Measurements from ENCODE around the gene AKR1C4. TPM values are rescaled to one million over a fixed set of nuclear protein-coding genes. Genes with fewer than 3 reads are reported as not detected.
A peak's percentile ranks its signal among the peaks of the same experiment; 100 is the strongest.
"Not testable (repeated sequence)": the region's sequence is repeated elsewhere in the genome, so short reads cannot be mapped to it uniquely, and the experiment has no call there.

The AKR1C4 gene
- total RNA-seq, 2 experiments from 2014 or later = not detected

DNA sequence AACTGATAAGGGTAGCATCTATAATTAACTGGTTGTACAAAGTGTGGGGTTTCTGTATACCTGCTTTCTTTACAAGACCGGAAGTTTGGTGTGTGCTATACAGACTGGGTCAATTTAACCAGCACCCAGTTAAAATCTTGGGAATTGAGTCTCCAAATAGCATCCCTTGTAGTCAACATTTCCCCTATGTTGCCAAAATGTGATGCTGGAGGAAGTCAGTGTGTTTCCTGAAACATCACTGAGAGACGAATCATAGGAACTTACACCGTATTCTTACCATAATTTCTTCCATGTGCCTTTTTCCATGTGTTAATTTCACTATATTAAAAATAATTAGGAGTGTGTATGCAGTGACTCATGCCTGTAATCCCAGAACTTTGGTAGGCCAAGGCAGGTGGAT lies 1.7 kb downstream of the AKR1C4 start:
- Mint-ChIP-seq H3K36me3 (ENCODE audit: low read depth) (no peaks in the 10 kb centered on the region), H3K9me3 (peaks cover 4% of the 10 kb centered on the region), H3K27ac (no peak overlapping the region), H3K27me3 (no peaks in the 10 kb centered on the region), H3K4me3 (no peak overlapping the region), H3K4me1 (ENCODE audit: low read depth) (no peaks in the 10 kb centered on the region)
- Histone ChIP-seq H3K9me3 (ENCODE audit: control insufficient read depth in 1 of 2, insufficient read depth in 1 of 2, low read length in 2 of 2) (peaks cover 6 to 8% of the 10 kb centered on the region in 2 experiments), H3K36me3 (ENCODE audit: insufficient read depth, low read length) (no peaks in the 10 kb centered on the region), H3K27me3 (ENCODE audit: control insufficient read depth in 1 of 2, insufficient read depth in 2 of 2, low read length in 2 of 2) (no peaks in the 10 kb centered on the region), H3K4me3 (ENCODE audit: low read length) (no peak overlapping the region), H3K4me1 (ENCODE audit: insufficient read depth, low read length) (no peaks in the 10 kb centered on the region), H3K27ac (ENCODE audit: low read depth in 1 of 2, low read length in 2 of 2) (no peak overlapping the region)
- intact Hi-C loops (cut with DNase I, micrococcal nuclease) = no loop called here
- DNase-seq (no peak), ATAC-seq (ENCODE audit: poor library complexity) (no peak)
- CTCF ChIA-PET = no interaction called here
- POLR2A ChIA-PET = no interaction called here
- TF ChIP-seq, protein P1, sequence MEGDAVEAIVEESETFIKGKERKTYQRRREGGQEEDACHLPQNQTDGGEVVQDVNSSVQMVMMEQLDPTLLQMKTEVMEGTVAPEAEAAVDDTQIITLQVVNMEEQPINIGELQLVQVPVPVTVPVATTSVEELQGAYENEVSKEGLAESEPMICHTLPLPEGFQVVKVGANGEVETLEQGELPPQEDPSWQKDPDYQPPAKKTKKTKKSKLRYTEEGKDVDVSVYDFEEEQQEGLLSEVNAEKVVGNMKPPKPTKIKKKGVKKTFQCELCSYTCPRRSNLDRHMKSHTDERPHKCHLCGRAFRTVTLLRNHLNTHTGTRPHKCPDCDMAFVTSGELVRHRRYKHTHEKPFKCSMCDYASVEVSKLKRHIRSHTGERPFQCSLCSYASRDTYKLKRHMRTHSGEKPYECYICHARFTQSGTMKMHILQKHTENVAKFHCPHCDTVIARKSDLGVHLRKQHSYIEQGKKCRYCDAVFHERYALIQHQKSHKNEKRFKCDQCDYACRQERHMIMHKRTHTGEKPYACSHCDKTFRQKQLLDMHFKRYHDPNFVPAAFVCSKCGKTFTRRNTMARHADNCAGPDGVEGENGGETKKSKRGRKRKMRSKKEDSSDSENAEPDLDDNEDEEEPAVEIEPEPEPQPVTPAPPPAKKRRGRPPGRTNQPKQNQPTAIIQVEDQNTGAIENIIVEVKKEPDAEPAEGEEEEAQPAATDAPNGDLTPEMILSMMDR (IDR thresholded peaks at IDR 0.05) = no peak

DNA sequence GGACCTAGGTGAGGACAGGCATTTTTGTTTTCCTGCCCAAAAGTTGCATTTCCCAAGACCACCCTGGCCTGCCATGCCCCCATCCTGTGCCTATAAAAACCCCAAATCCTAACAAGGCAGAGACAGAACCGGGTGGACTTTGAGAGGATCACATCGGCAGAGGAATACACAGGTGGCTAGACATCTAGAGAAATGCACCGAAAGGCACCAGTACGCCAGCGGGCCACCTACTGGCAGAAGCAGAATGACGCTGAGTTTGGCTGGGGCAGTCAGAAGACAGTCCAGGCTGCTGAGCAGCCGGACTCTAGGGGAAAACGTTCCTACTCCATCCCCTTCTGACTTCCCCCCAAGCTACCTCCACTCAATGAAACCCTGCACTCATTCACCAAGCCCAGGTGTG lies 2.8 kb downstream of the AKR1C4 start:
- no peak overlapping the region for H3K27ac ChIP-seq (ENCODE audit: low read depth in 1 of 2, low read length in 2 of 2)
- H3K36me3 ChIP-seq (ENCODE audit: insufficient read depth, low read length) = no peaks in the 10 kb centered on the region
- no peaks in the 10 kb centered on the region for H3K4me1 ChIP-seq (ENCODE audit: insufficient read depth, low read length)
- TF ChIP-seq, protein P1 (IDR thresholded peaks at IDR 0.05) = no peak
- no peak overlapping the region for H3K4me3 ChIP-seq (ENCODE audit: low read length)
- no peaks in the 10 kb centered on the region for H3K27me3 Mint-ChIP-seq
- ATAC-seq (ENCODE audit: poor library complexity) = no peak
- DNase-seq = no peak
- H3K9me3 ChIP-seq (ENCODE audit: control insufficient read depth in 1 of 2, insufficient read depth in 1 of 2, low read length in 2 of 2) = peaks cover 6 to 10% of the 10 kb centered on the region in 2 experiments
- H3K27ac Mint-ChIP-seq = no peak overlapping the region
- POLR2A ChIA-PET = no interaction called here
- peaks cover 4% of the 10 kb centered on the region for H3K9me3 Mint-ChIP-seq
- CTCF ChIA-PET = no interaction called here
- H3K4me1 Mint-ChIP-seq (ENCODE audit: low read depth) = no peaks in the 10 kb centered on the region
- intact Hi-C loops (cut with DNase I, micrococcal nuclease) = no loop called here
- H3K36me3 Mint-ChIP-seq (ENCODE audit: low read depth) = no peaks in the 10 kb centered on the region
- H3K27me3 ChIP-seq (ENCODE audit: control insufficient read depth in 1 of 2, insufficient read depth in 2 of 2, low read length in 2 of 2) = no peaks in the 10 kb centered on the region
- no peak overlapping the region for H3K4me3 Mint-ChIP-seq

DNA sequence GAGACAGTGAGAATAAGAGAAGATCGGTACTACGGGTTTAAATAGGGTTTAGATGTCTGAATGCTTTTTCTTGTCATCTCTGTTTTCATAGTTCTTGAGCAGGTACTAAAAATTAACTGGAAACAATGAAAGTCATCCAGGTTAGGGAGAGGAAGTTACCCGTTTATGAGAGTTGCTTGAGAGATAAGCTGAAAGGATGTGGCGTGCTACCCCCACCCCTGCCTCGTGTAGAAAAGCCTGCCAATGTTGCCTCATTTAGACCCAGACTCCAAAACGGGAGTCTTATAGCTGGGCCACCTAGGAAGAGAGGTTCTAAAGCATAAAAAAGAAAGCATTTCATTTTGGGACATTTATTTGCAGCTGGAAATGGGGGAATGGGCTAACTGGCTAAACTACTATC lies 10.2 kb downstream of the AKR1C4 start:
- CTCF ChIA-PET = no interaction called here

GRCh38 chr10:5209776-5210175 lies 13.1 kb downstream of the AKR1C4 start:
- H3K9me3 ChIP-seq (ENCODE audit: control insufficient read depth in 1 of 2, insufficient read depth in 1 of 2, low read length in 2 of 2); H3K27me3 Mint-ChIP-seq; H3K4me3 ChIP-seq (ENCODE audit: low read length); H3K27me3 ChIP-seq (ENCODE audit: control insufficient read depth in 1 of 2, insufficient read depth in 2 of 2, low read length in 2 of 2); intact Hi-C loops (cut with DNase I, micrococcal nuclease); DNase-seq; H3K36me3 Mint-ChIP-seq (ENCODE audit: low read depth); ATAC-seq (ENCODE audit: poor library complexity); H3K4me1 Mint-ChIP-seq (ENCODE audit: low read depth); H3K27ac ChIP-seq (ENCODE audit: low read depth in 1 of 2, low read length in 2 of 2); POLR2A ChIA-PET; H3K27ac Mint-ChIP-seq; H3K9me3 Mint-ChIP-seq; H3K4me1 ChIP-seq (ENCODE audit: insufficient read depth, low read length); H3K4me3 Mint-ChIP-seq; H3K36me3 ChIP-seq (ENCODE audit: insufficient read depth, low read length): not testable (repeated sequence)
- CTCF ChIA-PET = interaction anchor here (1.6 kb wide), 1 partner anchor 9 kb away, joined by 3 read pairs; no protein-coding TSS in a partner anchor

More for the DNA sequence above, 10.2 kb downstream of the AKR1C4 start:
- Histone ChIP-seq H3K4me1 (ENCODE audit: insufficient read depth, low read length) (no peaks in the 10 kb centered on the region), H3K9me3 (ENCODE audit: control insufficient read depth in 1 of 2, insufficient read depth in 1 of 2, low read length in 2 of 2) (peaks cover 6 to 10% of the 10 kb centered on the region in 2 experiments), H3K27ac (ENCODE audit: low read depth in 1 of 2, low read length in 2 of 2) (no peak overlapping the region), H3K4me3 (ENCODE audit: low read length) (no peak overlapping the region), H3K36me3 (ENCODE audit: insufficient read depth, low read length) (no peaks in the 10 kb centered on the region), H3K27me3 (ENCODE audit: control insufficient read depth in 1 of 2, insufficient read depth in 2 of 2, low read length in 2 of 2) (no peaks in the 10 kb centered on the region)
- H3K36me3 Mint-ChIP-seq (ENCODE audit: low read depth) = no peaks in the 10 kb centered on the region
- peaks cover 8% of the 10 kb centered on the region for H3K9me3 Mint-ChIP-seq
- H3K27ac Mint-ChIP-seq = no peak overlapping the region
- DNase-seq (no peak), ATAC-seq (ENCODE audit: poor library complexity) (no peak)
- H3K4me1 Mint-ChIP-seq (ENCODE audit: low read depth) = peaks cover 7% of the 10 kb centered on the region
- intact Hi-C loops (cut with DNase I, micrococcal nuclease) = no loop called here
- TF ChIP-seq, protein P1 (IDR thresholded peaks at IDR 0.05) = no peak
- POLR2A ChIA-PET = no interaction called here
- no peak overlapping the region for H3K4me3 Mint-ChIP-seq
- no peaks in the 10 kb centered on the region for H3K27me3 Mint-ChIP-seq

DNA sequence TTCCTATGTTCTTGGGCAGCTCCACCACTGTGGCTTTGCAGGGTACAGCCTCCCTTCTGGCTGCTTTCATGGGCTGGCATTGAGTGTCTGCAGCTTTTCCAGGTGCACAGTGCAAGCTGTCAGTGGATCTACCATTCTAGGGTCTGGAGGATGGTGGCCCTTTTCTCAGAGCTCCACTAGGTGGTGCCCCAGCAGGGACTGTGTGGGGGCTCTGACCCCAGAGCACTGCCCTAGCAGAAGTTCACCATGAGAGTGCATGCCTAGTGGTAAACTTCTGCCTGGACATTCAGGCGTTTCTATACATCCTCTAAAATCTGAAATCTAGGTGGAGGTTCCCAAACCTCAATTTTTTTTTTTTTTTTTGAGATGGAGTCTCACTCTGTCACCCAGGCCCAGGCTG lies 13.6 kb downstream of the AKR1C4 start:
- intact Hi-C loops (cut with DNase I, micrococcal nuclease); H3K27me3 Mint-ChIP-seq; H3K27ac Mint-ChIP-seq; H3K4me3 ChIP-seq (ENCODE audit: low read length); H3K9me3 ChIP-seq (ENCODE audit: control insufficient read depth in 1 of 2, insufficient read depth in 1 of 2, low read length in 2 of 2); H3K4me1 ChIP-seq (ENCODE audit: insufficient read depth, low read length); H3K4me1 Mint-ChIP-seq (ENCODE audit: low read depth); POLR2A ChIA-PET; H3K36me3 Mint-ChIP-seq (ENCODE audit: low read depth); H3K9me3 Mint-ChIP-seq; H3K4me3 Mint-ChIP-seq; ATAC-seq (ENCODE audit: poor library complexity); H3K36me3 ChIP-seq (ENCODE audit: insufficient read depth, low read length); H3K27ac ChIP-seq (ENCODE audit: low read depth in 1 of 2, low read length in 2 of 2); H3K27me3 ChIP-seq (ENCODE audit: control insufficient read depth in 1 of 2, insufficient read depth in 2 of 2, low read length in 2 of 2): not testable (repeated sequence)
- CTCF ChIA-PET = interaction anchor here (1.6 kb wide), 1 partner anchor 10 kb away, joined by 3 read pairs; no protein-coding TSS in a partner anchor
- peak in 2 of 14 experiments; percentile 5 to 17 for DNase-seq

Data from CD4-positive, alpha-beta T cell (primary cell).